ENCODE measurements around the gene MINDY3.

MINDY3 gene

DNA sequence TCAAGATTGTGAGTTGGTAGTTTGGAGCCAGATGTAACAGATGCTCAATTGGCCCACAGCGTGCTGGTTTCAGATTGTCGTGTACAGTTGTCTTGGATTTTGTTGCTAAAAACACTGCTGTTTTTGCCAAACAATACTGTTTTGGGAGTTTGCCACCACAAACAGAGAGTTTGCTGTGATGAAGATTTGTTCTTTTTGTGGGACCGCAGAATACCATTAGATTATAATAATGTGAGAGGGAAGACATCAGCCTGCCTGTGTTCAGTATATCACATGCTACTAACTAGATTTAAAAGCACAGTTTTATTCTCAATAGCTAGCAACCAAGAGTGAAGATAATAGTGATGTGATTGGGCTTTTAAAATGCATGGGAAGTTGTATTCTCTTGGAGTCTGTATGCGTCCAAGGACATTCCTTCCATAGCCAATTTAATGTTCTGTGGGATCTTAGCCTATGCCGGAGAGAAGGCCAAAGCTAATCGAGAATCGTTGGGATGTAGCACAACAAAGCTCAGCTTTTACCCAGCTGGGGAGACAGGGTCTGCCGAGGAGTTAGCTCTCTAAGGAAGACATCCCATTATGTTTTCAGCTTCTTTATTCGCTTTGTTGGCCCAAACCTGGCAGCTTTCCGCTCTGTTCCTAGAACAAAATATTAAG, 121.9 kb downstream of the MINDY3 start:
- no peak for DNase-seq (ENCODE audit: low read depth, low spot score)

DNA sequence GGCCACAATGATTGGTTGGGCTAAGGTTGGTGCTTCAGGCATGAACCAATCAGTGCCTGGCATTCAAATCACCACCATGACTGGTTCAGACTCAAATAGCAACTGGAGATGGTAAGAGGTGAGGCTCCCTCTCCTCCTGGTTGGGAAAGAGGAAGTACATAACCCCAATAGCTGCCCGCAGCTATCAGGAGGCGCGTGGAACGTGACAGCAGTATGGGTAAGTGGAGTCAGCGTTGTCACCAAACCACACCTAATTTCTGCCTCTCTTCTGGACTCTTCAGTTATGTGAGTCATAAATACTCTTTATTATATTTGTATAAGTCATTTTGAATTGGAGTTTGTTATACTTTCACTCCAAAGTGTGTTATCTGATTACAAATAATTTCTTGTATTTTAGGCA, 122.7 kb downstream of the MINDY3 start:
- no peak for DNase-seq (ENCODE audit: low read depth, low spot score)

GRCh38 chr10:15735763-15736162, 124.5 kb downstream of the MINDY3 start:
- DNase-seq (ENCODE audit: low read depth, low spot score) = no peak

- no peak for DNase-seq (ENCODE audit: low read depth, low spot score)
Observed at GRCh38 chr10:15730341-15730740, 130.0 kb downstream of the MINDY3 start.

DNA sequence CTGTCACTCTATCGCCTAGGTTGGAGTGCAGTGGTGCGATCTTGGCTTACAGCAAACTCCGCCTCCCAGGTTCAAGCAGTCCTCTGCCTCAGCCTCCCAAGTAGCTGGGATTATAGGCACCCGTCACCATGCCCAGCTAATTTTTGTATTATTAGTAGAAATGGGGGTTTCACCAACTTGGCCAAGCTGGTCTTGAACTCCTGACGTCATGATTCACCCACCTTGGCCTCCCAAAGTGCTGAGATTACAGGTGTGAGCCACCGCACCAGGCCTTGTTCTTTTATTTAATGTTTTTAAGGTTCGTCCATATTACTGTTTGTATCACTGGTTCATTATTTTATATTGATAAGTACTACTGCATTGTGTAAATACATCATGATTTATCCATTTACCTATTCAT, 130.4 kb downstream of the MINDY3 start:
- DNase-seq (ENCODE audit: low read depth, low spot score) = no peak

All from activated naive CD8-positive, alpha-beta T cell treated with anti-CD3 and anti-CD28 coated beads, Interleukin-2, amount 50 U/mL, for 16 hours (primary cell).